ENCODE measurements around the gene NXT1. TPM values are rescaled to one million over a fixed set of nuclear protein-coding genes. Genes with fewer than 3 reads are reported as not detected.

The NXT1 gene
- total RNA-seq, 1 donor from 2014 or later, result 21.2 TPM

DNA sequence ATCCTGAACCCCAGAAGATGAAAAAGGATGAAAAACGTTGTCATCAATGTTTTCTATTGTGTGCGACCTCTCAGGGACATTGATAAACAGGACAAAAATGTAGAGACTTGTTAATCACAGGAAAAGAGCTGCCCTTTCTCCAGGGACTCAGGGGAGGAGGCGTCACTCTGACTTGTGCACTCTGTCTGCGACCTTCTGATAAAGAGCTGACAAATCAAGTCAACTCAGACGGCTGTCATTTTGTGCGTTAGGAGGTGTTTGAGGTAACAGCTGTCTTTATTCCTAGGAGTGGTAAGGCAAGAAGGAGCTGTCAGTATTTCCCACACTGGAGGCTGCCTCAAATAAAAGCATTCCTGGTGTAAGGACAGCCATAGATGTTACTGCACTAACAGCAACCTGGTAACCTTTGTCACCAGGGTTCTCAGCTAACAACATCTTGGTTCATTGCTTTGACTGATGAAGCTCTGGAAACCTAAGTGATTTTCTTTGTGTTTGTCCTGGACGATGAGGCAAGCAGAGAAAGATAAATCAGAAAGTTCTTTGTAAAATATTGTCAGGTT, 38.6 kb upstream of the NXT1 start:
- H3K27me3 Mint-ChIP-seq, result peaks cover 26% of the 10 kb centered on the region
- no peaks in the 10 kb centered on the region for H3K36me3 Mint-ChIP-seq (ENCODE audit: insufficient read depth)
- no peak overlapping the region for H3K4me3 Mint-ChIP-seq (ENCODE audit: low read depth)
- TF ChIP-seq, protein P1, sequence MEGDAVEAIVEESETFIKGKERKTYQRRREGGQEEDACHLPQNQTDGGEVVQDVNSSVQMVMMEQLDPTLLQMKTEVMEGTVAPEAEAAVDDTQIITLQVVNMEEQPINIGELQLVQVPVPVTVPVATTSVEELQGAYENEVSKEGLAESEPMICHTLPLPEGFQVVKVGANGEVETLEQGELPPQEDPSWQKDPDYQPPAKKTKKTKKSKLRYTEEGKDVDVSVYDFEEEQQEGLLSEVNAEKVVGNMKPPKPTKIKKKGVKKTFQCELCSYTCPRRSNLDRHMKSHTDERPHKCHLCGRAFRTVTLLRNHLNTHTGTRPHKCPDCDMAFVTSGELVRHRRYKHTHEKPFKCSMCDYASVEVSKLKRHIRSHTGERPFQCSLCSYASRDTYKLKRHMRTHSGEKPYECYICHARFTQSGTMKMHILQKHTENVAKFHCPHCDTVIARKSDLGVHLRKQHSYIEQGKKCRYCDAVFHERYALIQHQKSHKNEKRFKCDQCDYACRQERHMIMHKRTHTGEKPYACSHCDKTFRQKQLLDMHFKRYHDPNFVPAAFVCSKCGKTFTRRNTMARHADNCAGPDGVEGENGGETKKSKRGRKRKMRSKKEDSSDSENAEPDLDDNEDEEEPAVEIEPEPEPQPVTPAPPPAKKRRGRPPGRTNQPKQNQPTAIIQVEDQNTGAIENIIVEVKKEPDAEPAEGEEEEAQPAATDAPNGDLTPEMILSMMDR (IDR thresholded peaks at IDR 0.05; ENCODE audit: unreplicated experiment), result no peak
- DNase-seq (ENCODE audit: low spot score, unreplicated experiment), result no peak
- H3K27ac Mint-ChIP-seq, result no peak overlapping the region
- H3K9me3 Mint-ChIP-seq (ENCODE audit: low read depth), result no peaks in the 10 kb centered on the region
- peaks cover 3% of the 10 kb centered on the region for H3K4me1 Mint-ChIP-seq (ENCODE audit: low read depth)

DNA sequence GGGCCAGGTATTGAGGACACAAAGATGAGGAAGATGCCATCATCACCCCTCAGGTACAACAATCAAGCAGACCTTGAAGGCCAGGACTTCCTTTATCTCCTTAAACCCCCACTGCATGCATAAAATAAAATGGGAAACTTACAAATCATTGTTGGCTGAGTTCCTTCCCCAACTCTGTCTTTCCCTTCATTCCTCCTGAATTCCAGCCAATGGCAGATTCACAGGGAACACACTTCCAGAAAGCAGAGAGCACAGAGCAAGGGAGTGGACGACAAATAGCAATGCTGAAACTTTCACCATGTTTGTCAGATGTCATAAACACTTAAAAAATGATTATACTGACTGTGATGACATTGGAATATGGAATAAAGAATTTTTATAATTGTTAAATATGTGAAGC, 37.3 kb upstream of the NXT1 start:
- Mint-ChIP-seq H3K4me3 (ENCODE audit: low read depth) (no peak overlapping the region), H3K9me3 (ENCODE audit: low read depth) (no peaks in the 10 kb centered on the region), H3K27ac (no peak overlapping the region), H3K4me1 (ENCODE audit: low read depth) (peaks cover 3% of the 10 kb centered on the region), H3K36me3 (ENCODE audit: insufficient read depth) (no peaks in the 10 kb centered on the region), H3K27me3 (peaks cover 26% of the 10 kb centered on the region)
- DNase-seq (ENCODE audit: low spot score, unreplicated experiment), result no peak
- TF ChIP-seq, protein P1 (IDR thresholded peaks at IDR 0.05; ENCODE audit: unreplicated experiment), result no peak

DNA sequence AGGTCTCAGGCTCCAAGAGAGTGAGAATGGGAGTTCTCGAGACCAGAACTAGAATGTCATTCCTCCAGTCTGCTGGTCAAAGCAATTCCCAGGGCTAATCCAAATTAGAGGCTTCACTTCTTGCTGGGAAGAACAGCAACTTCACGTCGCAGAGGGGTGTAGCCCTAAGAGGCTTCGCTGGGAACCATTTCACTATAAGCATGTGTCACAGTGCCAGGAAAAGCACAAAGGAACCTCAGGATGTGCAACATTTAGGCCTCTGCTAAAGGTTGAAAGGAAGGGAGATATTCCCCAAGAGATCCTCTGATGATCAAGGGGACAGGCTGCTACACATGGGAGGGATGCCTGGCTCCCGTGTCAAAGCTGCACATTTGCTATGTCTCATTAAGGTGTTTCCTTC, 35.9 kb upstream of the NXT1 start:
- no peaks in the 10 kb centered on the region for H3K9me3 Mint-ChIP-seq (ENCODE audit: low read depth)
- TF ChIP-seq, protein P1 (IDR thresholded peaks at IDR 0.05; ENCODE audit: unreplicated experiment), result no peak
- H3K4me3 Mint-ChIP-seq (ENCODE audit: low read depth), result no peak overlapping the region
- no peak overlapping the region for H3K27ac Mint-ChIP-seq
- H3K4me1 Mint-ChIP-seq (ENCODE audit: low read depth), result peaks cover 3% of the 10 kb centered on the region
- no peak for DNase-seq (ENCODE audit: low spot score, unreplicated experiment)
- no peaks in the 10 kb centered on the region for H3K36me3 Mint-ChIP-seq (ENCODE audit: insufficient read depth)
- peaks cover 25% of the 10 kb centered on the region for H3K27me3 Mint-ChIP-seq

DNA sequence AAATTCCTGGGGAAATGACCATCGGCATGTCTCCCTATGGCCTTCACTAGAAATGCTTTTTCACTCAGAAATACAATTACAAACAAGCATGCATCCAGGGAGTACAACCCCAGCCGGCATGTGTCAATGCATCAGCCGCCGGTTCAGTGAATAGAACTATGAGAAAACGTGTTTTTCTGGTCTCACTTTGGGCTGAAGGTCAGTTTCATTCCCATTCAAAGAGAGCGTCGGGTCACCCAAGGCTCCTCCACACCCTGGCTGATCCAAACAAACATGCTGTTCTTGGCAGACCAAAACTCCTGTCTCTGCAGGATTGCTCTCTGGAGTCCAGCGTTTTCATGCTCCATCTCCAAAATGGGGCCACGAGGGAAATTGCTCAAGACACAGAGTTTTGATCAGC, 35.5 kb upstream of the NXT1 start:
- Mint-ChIP-seq H3K4me3 (ENCODE audit: low read depth) (no peak overlapping the region), H3K36me3 (ENCODE audit: insufficient read depth) (no peaks in the 10 kb centered on the region), H3K27me3 (peaks cover 23% of the 10 kb centered on the region), H3K27ac (no peak overlapping the region), H3K9me3 (ENCODE audit: low read depth) (no peaks in the 10 kb centered on the region), H3K4me1 (ENCODE audit: low read depth) (peaks cover 3% of the 10 kb centered on the region)
- DNase-seq (ENCODE audit: low spot score, unreplicated experiment), result no peak
- TF ChIP-seq, protein P1 (IDR thresholded peaks at IDR 0.05; ENCODE audit: unreplicated experiment), result no peak

DNA sequence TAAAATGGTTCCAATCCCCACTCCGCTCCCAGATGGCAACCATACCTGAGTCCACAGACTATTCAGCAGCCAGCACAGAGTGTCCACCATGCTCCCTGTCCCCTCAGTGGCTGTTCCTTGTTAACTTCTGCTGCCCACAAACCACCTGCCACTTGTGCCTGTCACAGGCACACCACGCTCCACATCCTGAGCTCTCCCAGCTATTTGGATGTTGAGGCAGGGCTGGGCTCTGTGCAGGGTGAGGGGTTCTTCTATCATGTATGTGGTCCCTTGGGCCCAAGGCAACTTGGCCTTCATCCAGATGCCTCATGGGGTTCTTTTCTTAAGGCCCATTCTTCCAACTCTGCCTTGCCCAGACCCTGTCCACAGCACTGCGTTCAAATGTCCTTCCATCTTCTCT, 34.0 kb upstream of the NXT1 start:
- TF ChIP-seq, protein P1 (IDR thresholded peaks at IDR 0.05; ENCODE audit: unreplicated experiment), result no peak
- Mint-ChIP-seq H3K36me3 (ENCODE audit: insufficient read depth) (no peaks in the 10 kb centered on the region), H3K27ac (no peak overlapping the region), H3K9me3 (ENCODE audit: low read depth) (no peaks in the 10 kb centered on the region), H3K4me1 (ENCODE audit: low read depth) (peaks cover 3% of the 10 kb centered on the region), H3K4me3 (ENCODE audit: low read depth) (no peak overlapping the region), H3K27me3 (peaks cover 13% of the 10 kb centered on the region)
- DNase-seq (ENCODE audit: low spot score, unreplicated experiment), result no peak

Data from progenitor cell of endocrine pancreas (in vitro differentiated cells).